NCI-H2171 (cell line): ENCODE results near the gene MT1B.
"Not testable (repeated sequence)": the region's sequence is repeated elsewhere in the genome, so short reads cannot be mapped to it uniquely, and the experiment has no call there.

Experiments
- DNase-seq: peaks from one replicate; lab custom pipeline; 2025; lab: John Stamatoyannopoulos, UW

MT1B gene

DNA sequence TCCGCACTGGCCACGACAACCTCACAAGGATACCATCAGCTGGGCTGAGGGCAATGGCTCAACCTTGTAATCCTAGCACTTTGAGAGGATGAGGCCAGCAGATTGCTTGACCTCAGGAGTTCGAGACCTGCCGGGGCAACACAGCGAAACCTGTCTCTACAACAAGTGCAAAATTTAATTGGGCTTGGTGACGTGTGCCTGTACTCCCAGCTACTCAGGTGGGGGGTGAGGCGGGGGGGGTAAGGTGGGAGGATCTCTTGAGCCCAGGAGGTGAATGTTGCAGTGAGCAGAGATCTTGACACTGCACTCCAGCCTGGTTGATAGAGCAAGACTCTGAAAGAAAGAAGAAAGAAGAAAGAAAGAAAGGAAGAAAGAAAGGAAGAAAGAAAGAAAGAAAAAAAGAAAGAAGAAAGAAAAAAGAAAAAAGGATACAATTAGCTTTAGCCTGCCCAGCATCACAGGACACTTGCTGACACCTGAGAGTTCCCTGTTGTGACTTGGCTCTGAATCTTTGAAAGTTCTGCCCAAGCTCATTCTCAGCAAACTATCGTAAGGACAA lies 31.3 kb upstream of the MT1B start:
- DNase-seq: no peak

- not testable (repeated sequence) for DNase-seq
Measured at GRCh38 chr16:56621665-56622445, 29.8 kb upstream of the MT1B start.

DNA sequence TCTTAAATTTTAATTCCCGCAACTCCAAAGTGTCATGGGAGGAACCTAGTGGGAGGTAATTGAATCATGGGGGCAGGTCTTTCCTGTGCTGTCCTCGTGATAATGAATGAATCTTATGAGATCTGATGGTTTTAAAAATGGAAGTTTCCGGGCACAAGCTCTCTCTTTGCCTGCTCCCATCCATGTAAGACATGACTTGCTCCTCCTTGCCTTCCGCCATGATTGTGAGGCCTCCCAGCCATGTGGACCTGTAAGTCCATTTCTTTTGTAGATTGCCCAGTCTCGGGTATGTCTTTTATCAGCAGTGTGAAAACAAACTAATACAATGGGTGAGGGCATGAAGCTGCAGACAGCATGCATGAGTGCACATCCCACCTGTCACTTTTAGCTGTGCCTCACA lies 28.5 kb upstream of the MT1B start:
- DNase-seq: not testable (repeated sequence)

GRCh38 chr16:56623637-56624036 lies 28.0 kb upstream of the MT1B start:
- DNase-seq: no peak

GRCh38 chr16:56625140-56625942 lies 26.3 kb upstream of the MT1B start, which contains the start of gene MT1E:
Gene MT1E (plus strand): TSS chr16:56625781. CDS start chr16:56625852, 71 bp downstream.
- no peak for DNase-seq

- DNase-seq: no peak
Measured at GRCh38 chr16:56625943-56626654, 25.6 kb upstream of the MT1B start.

- DNase-seq: no peak
Measured at GRCh38 chr16:56626685-56627084, 25.0 kb upstream of the MT1B start.

DNA sequence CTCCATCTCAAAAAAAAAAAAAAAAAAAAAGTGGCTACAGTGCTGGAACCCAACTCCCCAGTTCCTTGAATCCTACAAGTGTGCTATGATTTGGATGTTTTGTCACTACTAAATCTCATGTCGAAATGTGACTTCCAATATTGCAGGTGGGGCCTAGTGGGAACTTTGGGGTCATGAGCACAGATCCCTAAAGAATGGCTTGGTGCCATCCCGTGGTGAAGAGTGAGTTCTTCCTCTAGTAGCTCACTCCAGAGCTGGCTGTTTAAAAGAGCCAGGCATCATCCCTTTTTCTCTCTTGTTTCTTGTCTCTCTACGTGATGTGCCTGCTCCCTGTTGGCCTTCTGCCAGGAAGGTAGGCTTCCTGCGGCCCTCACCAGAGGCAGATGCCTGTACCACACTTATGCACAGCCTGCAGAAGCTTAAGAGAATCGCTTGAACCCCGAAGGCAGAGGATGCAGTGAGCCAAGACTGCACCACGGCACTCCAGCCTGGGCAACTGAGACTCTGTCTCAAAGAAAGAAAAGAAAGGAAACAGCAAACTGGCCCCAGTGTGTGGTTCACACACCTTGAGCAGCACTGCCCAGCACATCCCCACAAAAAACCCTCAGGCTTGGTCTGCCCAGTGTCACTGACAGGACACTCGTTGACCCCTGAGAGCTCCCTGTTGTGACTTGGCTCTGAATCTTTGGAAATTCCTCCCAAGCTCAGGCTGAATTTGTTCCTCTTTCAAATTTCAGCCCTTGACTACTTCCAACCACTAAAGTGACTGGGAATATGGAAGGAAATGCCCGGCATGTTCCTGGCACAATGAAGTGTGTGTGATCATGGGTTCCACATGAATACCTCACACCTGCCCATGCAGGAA lies 23.0 kb upstream of the MT1B start:
- DNase-seq: no peak

DNA sequence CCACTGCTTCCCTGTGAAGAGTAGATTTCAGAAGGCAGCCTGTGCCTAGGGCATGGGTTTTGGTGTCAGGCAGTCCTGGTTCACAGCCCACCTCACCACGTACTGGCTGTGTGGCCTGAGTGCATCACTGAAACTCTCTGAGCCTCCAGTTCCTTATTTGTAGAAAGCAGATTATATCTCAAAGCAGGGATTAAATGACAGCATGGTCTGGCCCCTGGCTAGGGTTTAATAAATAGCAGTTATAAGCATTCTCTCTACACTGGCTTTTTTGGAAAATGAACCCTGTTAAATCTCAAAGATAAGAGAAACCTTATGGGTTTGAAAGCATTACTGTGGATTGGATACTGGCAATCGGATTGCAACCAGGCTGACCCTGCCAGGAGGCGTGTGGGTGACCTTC lies 22.2 kb upstream of the MT1B start:
- no peak for DNase-seq

- no peak for DNase-seq
Measured at GRCh38 chr16:56630134-56630533, 21.6 kb upstream of the MT1B start.

DNA sequence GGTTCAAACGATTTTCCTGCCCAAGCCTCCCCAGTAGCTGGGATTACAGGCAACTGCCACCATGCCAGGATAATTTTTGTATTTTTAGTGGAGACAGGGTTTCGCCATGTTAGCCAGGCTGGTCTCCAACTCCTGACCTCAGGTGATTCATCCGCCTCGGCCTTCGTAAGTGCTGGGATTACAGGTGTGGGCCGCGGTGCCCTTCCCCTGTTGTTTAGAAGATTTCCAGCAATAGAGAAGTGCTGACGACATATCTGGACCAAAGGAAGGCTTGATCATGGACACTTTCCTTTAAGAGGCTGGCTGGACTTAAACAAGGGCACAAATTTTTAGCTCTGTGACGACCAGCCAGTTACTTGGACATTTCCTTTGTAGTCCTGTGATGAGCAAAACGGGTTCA lies 20.5 kb upstream of the MT1B start:
- no peak for DNase-seq

DNA sequence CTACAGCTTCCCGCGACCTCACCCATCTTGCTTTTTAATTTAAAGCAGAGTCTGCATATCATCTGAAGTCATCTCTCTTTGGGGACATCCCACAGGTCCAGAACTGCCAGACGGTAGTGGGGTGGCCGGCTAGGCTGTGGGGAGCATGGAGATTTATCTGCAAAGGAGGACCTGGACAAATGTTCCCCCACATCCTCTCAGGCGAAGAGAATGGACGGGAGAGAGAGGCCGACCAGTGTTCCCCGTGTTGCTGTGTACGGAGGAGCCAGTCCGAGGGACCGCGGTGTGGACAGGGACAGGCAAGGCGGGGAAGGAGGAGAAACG lies 19.9 kb upstream of the MT1B start:
- DNase-seq: no peak

GRCh38 chr16:56632156-56632847 lies 19.4 kb upstream of the MT1B start, which contains the start of gene MT1M:
Gene MT1M (plus strand): TSS chr16:56632659. CDS start chr16:56632732, 73 bp downstream.
- DNase-seq: no peak

DNA sequence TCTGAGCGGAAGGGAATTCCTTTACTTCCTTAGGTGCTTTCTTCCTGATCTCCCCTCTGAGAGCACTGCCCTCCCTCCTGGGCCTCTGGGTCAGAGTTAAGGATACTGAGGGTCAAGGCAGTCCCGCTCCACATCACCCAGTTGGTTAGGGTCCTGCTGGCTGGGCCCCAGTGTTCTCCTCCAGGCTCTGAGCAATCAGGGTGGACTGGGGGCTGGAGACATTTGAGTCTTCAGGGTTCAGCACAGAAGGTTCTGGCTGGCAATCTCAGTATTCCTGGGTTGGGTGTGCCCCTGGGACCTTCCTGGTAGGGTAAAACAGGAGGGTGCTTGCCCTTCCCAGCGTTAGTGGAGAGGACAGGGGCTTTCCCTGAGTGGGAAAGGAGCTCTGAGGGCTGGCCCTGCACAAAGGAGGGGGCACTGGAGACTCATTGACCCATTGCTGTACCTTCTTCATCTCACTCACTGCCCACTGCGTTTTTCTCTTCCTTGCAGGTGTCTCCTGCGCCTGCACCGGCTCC lies 18.8 kb upstream of the MT1B start:
- no peak for DNase-seq

- DNase-seq: no peak
Measured at GRCh38 chr16:56633535-56633934, 18.2 kb upstream of the MT1B start.

- DNase-seq: no peak
Measured at GRCh38 chr16:56634715-56635440, 16.8 kb upstream of the MT1B start.

DNA sequence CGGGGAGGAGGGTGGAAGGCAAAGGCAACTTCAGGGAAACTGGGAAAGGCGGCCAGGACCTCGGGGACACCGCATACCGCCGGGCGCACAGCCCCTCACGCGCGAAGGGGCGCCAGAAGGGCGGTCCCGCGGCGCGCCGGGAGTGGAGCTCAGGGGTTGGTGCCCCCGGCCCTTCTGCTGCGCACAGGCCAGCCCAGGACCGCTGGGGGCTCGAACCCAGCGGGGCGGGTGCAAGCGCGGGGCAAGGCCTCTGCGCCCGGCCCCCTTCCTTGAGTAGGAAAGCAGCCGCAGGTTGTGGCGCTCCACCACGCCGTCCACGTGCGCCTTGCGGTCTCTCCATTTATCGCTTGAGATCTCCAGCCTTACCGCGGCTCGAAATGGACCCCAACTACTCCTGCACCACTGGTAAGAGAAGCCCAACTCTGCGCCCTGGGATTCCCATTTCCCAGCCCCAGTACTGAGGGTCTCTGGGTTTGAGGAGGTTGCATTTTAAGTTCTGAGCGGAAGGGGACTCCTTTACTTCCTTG lies 16.2 kb upstream of the MT1B start:
- DNase-seq: no peak

- DNase-seq: no peak
Measured at GRCh38 chr16:56636616-56637413, 14.9 kb upstream of the MT1B start.
